GM12891 (cell line): ENCODE measurements around the gene ENTPD7. TPM values are rescaled to one million over a fixed set of nuclear protein-coding genes. Genes with fewer than 3 reads are reported as not detected.

Source experiments
- DNase-seq: peaks from one replicate; pipeline ENCODE4 v3.0.0; 2011; ENCODE audit warnings: low spot score; ENCODE audit not compliant: insufficient read length
- FAIRE-seq: peaks from 2 replicates; lab custom pipeline; 2011; peaks lifted over from hg19 to GRCh38; lab: Jason Lieb, UNC
- PAX5 ChIP-seq: IDR thresholded peaks from 2 replicates; pipeline ENCODE4 v1.6.1; 2011; ENCODE audit warnings: low read length, moderate library complexity, mild to moderate bottlenecking; ENCODE audit not compliant: insufficient read depth, severe bottlenecking
- POLR2A ChIP-seq: IDR thresholded peaks from 2 replicates; pipeline ENCODE4 v1.6.1; 2011; ENCODE audit warnings: low read depth, low read length, control low read depth
- POLR2AphosphoS5 ChIP-seq: IDR thresholded peaks from 2 replicates; pipeline ENCODE4 v1.6.1; 2011; ENCODE audit warnings: low read depth, low read length, control low read depth
- POU2F2 ChIP-seq: IDR thresholded peaks from 2 replicates; pipeline ENCODE4 v1.6.1; 2011; ENCODE audit warnings: low read depth, mild to moderate bottlenecking, control low read depth, low read length, moderate library complexity
- SPI1 ChIP-seq: IDR thresholded peaks from 2 replicates; pipeline ENCODE4 v1.6.1; 2011; ENCODE audit warnings: low read depth, low read length, control low read depth
- TAF1 ChIP-seq: IDR thresholded peaks from 2 replicates; pipeline ENCODE4 v1.6.1; 2011; ENCODE audit warnings: low read depth, low read length, control low read depth
- polyA plus RNA-seq: library from polyadenylated mRNA; unstranded; fragments of >200 nt; gene quantifications from one replicate; pipeline ENCODE4 v1.2.1, GENCODE V29; 2012; ENCODE audit warnings: low read depth, missing spikeins, inconsistent platforms; ENCODE audit not compliant: missing spikeins

The ENTPD7 gene, protein sequence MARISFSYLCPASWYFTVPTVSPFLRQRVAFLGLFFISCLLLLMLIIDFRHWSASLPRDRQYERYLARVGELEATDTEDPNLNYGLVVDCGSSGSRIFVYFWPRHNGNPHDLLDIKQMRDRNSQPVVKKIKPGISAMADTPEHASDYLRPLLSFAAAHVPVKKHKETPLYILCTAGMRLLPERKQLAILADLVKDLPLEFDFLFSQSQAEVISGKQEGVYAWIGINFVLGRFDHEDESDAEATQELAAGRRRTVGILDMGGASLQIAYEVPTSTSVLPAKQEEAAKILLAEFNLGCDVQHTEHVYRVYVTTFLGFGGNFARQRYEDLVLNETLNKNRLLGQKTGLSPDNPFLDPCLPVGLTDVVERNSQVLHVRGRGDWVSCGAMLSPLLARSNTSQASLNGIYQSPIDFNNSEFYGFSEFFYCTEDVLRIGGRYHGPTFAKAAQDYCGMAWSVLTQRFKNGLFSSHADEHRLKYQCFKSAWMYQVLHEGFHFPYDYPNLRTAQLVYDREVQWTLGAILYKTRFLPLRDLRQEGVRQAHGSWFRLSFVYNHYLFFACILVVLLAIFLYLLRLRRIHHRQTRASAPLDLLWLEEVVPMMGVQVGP
- polyA plus RNA-seq, result 0.94 TPM

DNA sequence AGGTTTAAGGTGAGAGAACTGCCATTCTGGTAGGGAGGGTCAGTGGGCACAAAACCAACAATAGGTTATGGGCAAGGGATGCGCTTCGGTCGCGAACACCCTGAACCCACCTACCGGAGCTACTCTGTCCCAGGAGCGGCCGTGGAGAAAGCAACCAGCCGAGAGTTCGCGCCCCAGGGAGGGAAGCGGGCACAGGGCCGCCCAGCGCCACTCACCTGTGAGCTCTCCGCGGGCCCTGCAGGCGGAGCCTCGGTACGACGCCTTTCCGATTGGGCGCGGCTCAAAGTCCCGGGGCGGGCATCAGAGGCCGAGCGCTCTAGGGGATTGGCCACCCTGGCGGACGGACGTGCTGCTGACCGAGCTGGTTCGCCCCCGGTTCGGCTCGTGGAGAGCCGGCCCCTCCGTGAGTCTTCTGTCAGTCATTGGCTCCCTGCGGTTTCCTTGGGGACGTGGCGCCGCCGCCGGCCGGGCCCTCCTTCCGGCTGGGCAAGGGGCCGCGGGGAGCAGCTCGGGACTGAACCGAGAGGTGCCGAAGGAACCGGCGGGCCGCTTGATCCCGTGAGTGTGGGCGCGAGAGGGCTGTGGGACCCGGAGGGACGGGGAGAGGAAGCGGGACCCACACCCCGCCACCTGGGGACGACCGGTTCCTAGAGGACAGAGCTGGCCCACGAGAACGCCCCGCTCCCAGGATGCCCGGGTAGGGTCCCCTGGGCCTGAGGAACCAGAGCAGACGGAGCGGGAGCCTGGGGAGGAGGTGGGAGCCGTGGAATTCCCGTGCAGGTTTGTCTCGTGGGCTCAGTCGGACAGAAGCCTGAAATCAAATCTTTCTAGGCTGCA lies at the start of gene ENTPD7:
ENTPD7 (plus strand) TSS at position 479 of the 837 bp plus-strand sequence. CDS start 448 bp downstream, outside the sequence.
- DNase-seq (peak; percentile 97), FAIRE-seq (peak; percentile 95)
- TF ChIP-seq POU2F2 (no peak), POLR2A (no peak), POLR2AphosphoS5 (peak; percentile 21; the same call in 1 of the 2 replicates)

DNA sequence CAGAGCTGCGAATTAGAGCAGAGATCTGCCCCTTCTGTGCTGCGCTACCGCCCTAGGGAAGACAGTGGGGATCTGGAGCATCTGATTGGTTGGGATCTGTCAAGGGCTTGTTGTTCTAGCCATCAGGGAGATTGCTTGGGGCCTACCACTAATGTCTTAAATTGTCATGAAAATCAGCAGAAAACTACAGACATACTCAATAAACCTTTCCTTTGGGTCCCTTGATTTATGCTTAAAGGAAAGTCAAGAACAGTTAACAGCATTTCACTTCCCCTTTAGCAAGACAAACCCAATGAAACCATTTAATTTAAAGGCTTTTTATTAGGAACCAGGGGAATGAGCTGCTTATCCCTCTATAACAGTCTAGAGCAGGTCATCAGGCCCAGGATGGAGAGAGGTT lies 49.1 kb upstream of the ENTPD7 start:
- no peak for TF ChIP-seq POLR2A
- TF ChIP-seq SPI1, result peak; percentile 28; the same call in 1 of the 2 replicates
- TF ChIP-seq TAF1, result no peak
- no peak for TF ChIP-seq PAX5
- no peak for TF ChIP-seq POLR2AphosphoS5
- no peak for TF ChIP-seq POU2F2
- FAIRE-seq, result no peak

DNA sequence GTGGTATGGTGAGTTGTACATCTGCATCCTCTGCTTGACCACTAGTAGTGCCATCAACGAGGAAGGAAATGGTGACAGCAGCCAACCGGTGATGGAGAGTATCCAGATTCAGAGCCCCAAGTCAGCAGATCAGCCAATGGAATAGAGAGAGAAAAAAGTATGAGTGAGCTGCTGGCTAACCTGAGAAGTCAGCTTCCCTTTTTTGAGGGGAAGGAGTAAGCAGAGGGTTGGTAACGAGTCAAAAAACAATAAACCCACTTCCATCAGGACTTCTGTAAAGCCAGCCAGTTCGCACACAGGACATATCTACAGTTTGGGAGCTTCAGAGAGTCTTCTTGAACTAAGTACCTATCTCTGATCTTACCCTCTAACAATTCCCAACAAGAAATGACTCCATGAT lies 48.0 kb upstream of the ENTPD7 start:
- FAIRE-seq (no peak), DNase-seq (no peak)
- no peak for TF ChIP-seq POU2F2
- TF ChIP-seq TAF1, result no peak
- no peak for TF ChIP-seq SPI1
- TF ChIP-seq POLR2AphosphoS5, result no peak
- TF ChIP-seq PAX5, result no peak
- no peak for TF ChIP-seq POLR2A

More for the DNA sequence above, 49.1 kb upstream of the ENTPD7 start:
- no peak for DNase-seq

DNA sequence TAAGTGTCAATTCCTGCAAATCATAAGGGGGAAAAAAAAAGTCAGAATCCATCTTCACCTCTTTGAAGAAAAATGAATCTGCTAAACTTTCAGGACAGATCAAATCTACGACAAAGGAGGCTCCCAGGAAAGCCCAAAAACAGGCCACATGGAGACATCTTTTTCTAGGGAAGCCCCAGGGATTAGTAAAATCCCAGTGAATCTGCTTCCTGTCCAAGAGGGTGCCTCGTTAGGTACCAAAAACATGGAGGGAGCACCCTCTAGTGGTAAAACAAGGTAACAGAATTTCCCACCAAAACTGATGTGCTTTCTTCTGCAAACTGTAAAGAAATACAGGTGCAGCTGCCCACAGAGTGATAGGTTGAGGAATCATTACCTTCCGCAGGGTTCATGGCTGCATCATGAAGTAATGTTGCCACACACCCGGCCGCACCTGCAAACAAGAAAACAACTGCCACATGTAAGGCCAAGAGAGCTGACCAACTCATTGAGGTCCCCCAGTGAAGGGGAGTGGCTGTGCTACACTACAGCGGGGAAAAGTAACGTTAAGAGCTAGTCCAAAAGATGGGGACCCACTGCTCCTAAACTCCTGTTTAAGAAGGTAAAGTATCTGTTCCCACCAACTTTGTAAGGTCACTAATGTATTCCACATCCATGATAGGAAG lies 47.0 kb upstream of the ENTPD7 start:
- peak; percentile 67 for FAIRE-seq
- TF ChIP-seq POU2F2, result no peak
- no peak for TF ChIP-seq SPI1
- TF ChIP-seq POLR2A, result 0 out of 2 replicates have a peak, but pooled peaks have one; percentile 44
- DNase-seq, result peak; percentile 23

DNA sequence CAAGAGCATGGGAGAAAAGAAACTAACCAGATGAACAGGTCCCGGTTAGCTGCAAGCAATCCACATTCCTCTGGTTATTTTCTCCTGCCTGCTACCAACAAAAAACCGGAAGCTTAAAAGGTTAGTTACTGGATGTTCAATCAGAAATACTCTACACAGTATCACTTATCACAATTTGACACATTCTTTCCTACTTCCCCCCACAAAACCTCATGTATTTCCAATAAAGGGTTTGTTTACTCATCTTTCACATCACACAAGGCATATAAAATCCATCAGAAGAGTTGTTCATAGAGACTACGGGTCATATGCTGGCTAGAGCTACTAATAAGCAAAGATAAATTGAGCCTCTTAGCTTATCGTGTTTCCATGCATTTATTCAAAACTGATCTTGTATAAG lies 43.9 kb upstream of the ENTPD7 start:
- no peak for DNase-seq
- no peak for TF ChIP-seq POLR2AphosphoS5
- TF ChIP-seq SPI1, result no peak
- TF ChIP-seq PAX5, result no peak
- TF ChIP-seq TAF1, result no peak
- TF ChIP-seq POU2F2, result no peak
- no peak for TF ChIP-seq POLR2A
- FAIRE-seq, result no peak

DNA sequence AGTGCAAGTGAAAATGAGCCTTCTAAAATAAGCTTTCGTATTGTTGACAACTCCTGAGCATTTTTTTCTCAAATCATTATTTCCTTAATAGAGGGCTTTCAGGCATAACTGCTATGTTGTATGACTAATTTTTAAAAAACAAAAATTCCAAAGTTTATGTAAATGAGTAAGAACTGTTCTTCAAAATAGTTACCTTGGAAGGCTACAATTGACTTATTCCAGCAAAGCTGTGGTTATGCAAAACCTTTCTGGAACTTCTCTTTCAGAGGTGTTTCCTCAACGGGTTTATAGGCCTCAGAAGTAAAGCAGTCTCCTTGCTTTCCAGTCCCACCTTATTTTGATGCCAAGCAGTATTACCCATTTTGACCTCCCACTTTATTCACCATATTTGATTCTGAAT lies 41.6 kb upstream of the ENTPD7 start:
- no peak for TF ChIP-seq POLR2A
- no peak for TF ChIP-seq POU2F2
- TF ChIP-seq POLR2AphosphoS5, result no peak
- no peak for TF ChIP-seq PAX5
- no peak for TF ChIP-seq TAF1
- no peak for TF ChIP-seq SPI1
- FAIRE-seq (no peak), DNase-seq (no peak)

DNA sequence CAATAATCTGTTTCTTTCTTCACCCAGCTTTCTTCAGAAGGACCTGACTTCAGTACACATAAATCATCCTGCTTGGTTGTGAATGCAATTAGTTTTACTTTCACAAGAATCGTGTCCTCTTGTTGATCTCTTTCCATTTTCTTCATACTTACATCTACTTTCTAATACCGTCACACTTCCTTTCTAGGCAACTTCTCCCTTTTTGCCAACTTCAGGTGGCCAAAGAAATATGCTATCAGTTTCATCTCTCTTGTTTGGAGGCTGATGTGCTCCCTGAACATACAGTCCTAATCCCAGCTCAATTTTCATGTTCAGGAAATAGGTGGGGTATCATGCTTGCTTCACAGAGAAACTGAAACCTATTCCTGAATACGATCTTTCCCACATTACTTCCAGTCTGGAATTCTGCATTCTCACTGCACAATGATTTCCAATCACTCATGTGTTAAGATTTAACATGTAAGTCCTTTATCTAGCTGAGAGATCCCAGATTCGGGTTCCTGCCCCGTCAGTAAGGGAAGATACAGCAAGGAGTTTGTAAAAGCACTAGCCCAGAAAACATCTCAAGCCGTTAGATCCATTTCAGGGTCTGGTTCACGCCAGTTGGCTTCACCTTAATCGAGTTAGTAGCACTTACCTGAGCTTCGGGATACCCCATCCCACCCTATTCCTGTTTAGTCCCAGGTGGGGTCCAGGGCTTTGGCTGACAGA lies 40.1 kb upstream of the ENTPD7 start:
- DNase-seq (no peak), FAIRE-seq (peak; percentile 68)
- TF ChIP-seq SPI1, result 0 out of 2 replicates have a peak, but pooled peaks have one; percentile 48
- TF ChIP-seq PAX5, result no peak

DNA sequence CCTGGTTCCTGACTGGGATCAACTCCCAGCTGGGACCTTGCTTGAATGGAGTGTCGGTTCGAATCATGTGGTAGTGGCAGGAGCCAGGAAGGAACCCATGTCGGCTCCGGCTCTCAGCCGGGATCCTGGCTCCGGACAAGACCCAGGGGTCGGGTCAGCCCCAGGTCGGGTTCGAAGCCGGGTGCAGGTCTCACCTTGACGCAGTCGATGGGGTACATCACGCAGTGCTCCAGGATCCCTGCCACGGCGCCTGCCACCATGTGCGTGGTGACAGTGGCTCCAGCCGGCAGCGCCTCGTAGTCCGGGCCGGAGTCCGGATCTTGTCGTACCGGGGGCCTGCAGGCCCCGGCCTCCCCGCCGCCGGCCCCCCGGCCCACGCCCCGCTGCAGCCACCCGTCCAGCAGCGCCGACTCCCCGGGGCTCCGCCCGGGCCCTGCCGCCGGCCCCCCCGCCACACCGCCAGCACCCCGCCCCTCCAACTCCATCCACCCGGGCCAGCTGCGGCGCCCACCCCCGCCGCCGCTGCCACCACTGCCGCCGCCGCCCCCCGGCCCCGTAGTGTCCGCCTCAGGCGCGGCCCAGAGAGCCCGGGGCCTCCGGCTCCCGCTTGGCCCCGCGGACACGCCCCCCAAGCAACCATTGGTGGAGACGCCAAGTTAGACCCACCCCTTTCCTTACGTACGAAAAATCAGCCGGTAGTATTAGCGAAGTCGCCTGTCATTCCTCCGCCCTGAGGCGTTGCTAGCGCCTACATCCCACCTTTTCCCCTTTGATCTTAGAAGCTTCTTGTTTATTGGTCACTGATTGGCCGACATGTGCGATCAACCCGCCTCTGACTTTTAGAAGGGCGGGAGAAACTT lies 39.2 kb upstream of the ENTPD7 start, which contains the start of gene SLC25A28:
SLC25A28 (minus strand) TSS at position 589 of the 860 bp plus-strand sequence; CDS start at position 485, 104 bp downstream.
- FAIRE-seq (peak; percentile 97), DNase-seq (peak; percentile 79)
- TF ChIP-seq TAF1 (no peak), POLR2AphosphoS5 (no peak), SPI1 (no peak), POLR2A (no peak), PAX5 (no peak), POU2F2 (no peak)
